IPS-NIHi7 (cell line): ENCODE measurements around the gene ABR.
"Not testable (repeated sequence)": the region's sequence is repeated elsewhere in the genome, so short reads cannot be mapped to it uniquely, and the experiment has no call there.

Experiments
- DNase-seq: peaks from one replicate; pipeline ENCODE4 v3.0.0; 2012; ENCODE audit warnings: mixed read lengths; ENCODE audit errors: extremely low spot score

ABR gene

DNA sequence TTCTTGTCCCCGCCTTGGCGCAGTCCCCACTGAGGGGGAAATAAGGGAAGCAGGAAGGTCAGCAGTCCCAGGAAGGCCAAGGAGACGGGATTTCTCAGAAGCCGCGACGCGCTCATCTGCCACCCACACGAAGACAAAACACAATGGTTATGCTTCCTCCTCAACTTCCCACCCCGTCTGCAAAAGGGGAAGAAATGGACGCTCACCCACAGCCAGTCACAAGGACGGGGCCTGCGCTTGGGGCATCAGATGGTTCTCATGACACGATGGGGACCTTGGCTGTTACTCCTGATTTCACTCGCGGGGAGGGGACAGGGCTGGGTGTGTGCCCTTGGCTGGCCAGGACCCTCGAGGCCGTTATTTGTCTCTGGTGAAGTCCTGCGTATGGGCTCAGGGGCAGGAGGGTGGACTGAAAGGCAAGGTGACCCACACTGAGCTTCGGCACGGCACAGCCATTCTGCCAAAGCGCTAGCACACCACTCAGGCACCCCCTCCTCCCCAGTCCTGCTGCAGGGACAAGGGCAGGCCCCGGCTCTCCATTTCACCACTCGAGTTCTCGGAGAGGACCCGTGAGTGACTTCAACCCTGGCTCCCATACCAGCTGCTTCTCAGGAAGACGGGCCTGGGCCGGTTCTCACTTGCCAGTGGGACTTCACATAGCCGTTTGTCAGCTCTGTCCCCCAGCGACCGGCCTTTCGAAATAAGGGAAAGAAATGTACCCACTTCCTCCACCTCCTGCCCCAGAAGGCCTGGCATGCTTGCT is 84.5 kb downstream of the ABR start:
- no peak for DNase-seq

DNA sequence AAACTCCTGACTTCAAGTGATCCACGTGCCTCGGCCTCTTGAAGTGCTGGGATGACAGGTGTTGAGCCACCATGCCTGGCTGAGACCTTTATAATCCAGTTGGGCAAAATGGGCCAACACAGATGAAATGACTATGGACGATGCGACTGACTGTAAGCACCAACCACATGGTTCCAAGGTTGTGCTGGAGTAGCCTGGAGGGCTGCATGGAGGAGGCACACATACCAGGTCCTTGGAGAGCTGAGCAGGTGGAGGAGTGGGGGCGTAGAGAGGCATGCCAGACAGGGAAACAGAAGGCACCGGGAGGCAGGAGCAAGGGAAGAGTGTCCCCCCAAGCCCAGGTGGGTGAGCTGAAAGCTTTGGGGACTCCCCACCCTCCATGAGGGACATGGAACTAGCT is 85.2 kb downstream of the ABR start:
- no peak for DNase-seq

DNA sequence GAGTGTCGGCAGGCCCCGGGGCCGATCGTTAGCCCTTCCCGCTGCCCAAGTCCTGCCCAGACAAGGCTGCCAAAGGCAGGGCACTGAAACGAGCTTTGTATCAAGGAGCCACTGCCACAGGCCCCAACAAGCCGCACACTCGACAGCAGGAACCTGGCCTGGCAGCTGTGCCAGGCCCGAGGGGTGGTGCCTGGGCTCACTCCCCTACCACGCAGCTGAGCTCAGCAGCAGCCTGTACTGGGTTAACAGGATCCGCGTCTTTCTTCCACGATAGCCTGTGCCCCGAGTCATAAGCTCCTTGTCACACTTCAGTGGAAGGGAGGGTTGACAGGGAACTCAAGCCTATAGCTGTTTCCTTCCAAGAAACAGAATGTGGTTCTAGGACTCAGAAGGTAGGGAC is 87.9 kb downstream of the ABR start:
- no peak for DNase-seq

DNA sequence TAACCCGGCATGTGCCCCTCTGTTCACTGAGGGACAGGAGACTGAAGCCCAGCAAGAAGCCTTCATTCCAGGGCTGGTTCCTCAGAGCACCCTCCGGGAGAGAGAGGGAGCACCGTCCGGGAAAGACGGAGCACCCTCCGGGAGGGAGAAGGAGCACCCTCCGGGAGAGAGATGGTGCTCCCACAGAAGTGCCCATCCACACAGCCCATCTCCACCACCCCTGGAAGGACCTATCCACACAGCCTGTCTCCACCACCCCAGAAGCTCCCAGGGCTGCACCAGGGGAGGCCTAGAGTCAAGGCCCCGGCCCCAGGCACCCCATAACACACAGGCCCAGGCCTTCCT is 88.6 kb downstream of the ABR start:
- DNase-seq, result no peak

DNA sequence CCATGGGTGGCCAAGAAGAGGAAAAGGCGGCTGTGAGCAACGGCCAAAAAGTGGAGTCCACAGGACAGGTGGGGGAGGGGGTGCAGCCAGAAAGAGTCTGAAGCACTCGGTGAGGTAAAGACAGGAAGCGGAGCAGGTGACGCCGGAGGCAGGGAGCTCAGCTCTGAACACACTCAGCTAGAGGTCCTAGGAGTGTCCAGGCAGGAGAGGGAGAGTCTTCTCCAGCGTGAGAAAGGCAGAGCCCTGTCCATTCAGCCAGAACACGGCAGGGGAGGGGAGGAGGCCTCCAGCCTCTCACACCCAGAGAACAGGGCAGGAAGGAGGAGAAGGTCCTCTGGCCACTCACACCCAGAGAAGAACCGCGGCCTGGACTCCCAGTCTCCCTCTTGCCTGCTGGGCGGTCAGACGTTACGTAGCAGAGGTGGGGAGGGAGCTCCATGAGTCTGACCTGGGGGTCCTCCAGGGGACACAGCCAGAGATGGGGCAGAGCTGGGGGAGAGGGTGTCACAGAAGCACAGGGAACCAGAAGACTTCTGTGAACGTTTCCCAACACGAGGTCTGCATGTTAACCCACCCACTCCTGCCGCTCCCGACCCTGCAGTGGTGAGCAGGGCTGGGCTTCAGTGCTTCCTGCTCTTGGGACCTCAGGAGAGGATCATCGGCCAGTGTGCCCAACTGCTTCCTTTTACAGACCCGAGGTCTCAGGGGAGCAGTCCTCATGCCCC is 89.2 kb downstream of the ABR start:
- no peak for DNase-seq

DNA sequence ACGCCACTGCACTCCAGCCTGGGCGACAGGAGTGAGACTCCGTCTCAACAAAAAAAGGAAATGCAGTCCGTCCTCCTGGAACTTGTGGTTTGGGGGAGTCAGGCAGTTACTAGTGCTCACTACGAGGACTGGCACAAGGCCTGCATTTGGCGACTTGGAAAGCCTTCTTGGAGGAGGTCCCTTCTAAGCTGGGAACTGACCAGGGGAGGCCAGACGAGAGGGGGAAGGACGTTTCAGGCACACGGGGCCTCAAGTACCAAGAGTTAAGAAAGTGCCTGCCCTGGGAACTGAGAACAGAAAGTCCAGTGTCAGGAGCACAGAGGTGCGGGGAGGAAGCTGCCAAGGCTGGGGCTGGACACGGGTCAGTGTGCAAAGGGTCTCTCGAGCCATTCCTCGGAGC is 89.9 kb downstream of the ABR start:
- no peak for DNase-seq

DNA sequence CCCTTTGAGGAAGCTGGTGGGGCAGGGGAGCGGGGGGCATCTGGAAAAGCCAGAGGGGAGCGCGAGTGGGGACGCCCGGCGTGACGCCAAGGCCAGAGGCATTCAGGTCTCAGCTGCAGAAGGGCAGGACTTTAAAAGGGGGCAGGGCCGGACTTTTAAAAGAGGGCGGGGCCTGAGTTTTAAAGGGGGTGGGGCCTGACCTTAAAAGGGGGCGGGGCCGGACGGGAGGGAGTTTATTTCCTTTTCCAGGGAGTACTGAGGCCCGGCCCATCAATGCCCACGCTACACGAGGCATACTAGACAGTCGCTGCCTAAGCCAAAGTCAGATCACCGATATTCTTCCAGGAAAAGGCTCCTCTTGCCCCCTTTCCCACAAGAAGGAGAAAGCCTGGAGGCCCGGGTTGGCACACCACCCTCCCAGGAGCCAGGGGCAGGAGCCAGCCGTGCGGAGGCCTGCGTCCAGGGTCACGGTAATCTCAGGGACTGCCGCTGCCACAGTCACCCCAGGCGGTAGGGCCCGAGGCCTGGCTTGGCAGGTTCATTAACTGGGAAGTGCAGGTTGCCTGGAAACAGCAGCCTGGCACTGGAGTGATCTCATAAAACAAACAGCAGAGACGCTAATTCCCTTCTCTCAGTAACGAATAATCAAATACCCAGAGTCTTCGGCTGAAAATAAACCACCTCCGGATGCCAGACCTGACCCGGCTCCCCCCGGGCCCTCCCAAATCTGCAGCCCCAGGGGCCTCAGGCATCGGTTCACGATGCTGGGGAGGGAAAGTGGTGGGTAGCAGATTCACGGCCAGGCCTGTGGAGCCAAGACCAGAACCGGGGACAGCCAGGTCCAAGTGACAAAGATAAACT is 92.2 kb downstream of the ABR start:
- peak; percentile 86 for DNase-seq

DNA sequence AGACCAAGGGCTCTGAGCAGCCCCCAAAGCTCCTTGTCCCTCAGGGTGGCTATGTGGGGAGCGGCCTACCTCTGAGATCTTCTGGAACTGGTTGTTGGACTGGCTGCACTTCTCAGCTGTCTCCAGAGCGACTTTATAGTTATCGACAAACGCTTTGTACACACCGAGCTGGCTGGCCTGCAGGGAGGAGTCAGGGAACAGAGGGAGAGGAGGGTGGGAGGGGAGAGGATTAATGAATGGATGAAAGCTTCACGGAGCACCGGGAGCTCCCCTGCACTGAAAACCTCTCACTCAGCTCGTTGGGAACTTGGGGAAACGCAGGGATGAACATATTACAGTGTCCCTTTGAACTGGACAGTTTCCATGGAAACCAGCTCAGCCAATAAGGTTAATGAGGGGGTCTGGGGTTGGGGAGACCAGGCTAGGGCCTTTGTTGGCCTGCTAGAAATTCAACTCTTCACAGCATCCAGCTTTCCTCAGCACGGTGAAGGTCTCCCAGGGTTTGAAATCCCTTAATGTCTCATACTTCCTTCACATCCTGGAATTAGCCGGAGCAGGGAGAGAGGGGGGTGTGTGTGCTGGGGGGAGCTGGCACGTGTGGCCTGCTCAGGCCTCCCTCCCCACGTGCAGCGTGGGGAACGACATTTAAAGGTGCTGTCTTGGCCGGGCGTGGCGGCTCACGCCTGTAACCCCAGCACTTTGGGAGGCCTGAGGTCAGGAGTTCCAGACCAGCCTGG is 96.2 kb downstream of the ABR start:
- no peak for DNase-seq

DNA sequence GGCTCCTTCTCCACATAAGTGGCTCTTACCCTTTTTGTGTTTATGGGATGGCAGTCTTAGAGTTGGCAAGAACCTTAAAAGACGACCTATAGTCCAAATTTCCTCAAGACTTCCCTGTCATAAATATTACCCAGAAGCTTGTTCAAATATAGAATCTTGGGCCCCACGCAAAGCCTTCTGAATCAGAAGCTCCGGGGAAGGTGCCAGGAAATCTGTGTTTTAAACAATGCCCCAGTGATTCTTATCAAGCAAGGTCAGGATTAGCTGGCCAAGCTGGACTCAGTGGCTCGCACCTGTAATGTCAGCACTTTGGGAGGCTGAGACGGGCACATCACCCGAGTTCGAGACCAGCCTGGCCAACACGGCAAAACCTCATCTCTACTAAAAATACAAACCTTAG is 97.2 kb downstream of the ABR start:
- no peak for DNase-seq

DNA sequence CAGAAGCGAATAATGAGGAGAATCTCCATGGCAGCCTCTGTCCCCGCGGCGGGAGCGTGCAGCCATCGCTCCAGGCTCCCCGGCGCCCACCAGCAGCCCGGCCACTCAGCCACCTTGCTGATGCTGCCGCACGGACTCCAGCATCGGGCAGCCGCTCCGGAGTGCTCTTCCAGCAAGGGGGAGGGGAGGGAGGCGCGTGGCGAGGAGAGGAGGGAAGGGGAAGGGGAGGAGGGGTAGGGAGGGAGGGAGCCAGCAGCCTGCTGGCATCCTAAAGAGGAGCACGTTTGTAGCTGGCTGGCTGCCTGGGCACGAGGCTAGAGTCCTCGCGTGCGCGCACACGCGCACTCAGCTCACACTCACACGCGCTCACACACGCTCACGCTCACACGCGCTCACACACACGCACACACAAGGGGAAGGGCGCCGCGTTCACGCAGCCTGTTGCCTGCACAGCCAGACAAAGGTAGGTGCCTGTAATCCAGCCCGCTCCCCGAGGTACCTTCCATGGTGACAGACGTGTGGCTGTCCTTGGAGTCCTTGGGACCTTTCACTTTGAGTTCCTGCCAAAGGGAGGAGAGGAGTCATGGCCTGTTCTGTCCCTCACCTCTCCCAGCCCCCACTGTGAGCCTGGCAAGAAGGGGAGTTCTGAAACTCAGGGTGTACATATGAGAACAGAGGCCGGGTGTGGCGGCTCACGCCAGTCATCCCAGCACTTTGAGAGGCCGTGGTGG is 100.8 kb downstream of the ABR start:
- DNase-seq, result peak; percentile 65

DNA sequence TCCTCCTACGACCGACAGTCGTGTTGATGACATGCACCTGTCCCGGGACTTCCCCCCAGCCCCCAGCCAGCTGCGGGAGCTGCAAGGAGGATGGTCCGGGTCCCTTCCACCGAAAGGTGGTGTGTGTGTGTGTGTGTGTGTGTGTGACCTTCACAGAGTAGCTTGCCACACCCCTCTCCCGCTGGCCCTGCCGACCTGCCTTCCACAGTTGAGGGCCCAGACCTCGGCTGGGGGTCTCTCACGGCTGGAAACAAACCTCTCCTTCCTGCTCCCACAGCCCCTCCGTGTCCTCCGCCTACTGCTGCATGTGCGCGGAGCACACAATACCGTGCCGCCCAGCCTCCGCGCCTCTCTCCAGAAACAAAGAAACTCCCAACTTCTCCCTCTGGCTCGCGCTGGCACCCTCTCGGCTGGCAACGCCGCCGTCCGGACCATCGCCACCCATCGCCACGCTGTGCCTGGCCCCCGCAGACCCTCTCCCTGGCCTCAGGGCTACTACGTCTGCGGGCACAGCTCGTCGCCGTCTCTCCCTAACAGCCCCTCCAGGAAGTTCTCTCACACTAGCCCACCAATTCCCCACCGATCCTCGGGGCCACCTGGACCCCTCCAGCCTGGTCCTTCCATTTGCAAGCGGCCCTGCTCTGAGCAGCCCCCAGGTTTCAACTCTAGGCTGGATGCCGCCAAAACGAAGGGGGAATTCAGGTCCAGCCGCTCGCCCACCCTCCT is 101.6 kb downstream of the ABR start:
- DNase-seq, result no peak

DNA sequence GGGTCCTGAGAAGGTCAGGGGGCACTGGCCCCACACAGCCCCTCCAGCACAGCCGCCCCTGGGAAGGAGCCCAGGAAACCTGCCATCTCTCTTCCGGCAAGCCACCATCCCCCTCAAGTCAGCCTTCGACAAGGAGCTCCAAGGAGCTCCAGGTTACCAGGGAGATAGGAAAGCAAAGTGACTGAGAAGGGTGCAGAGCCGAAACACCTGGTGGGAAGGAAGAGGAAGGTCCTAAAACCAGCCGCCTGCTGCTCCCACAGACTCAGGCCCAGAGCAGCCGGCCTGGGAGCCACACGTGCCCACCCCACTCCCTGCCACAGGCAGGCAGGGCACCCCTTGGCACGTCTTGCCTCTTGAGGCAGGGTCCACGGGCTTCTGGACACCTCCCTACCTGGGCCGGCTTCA is 102.2 kb downstream of the ABR start:
- no peak for DNase-seq

DNA sequence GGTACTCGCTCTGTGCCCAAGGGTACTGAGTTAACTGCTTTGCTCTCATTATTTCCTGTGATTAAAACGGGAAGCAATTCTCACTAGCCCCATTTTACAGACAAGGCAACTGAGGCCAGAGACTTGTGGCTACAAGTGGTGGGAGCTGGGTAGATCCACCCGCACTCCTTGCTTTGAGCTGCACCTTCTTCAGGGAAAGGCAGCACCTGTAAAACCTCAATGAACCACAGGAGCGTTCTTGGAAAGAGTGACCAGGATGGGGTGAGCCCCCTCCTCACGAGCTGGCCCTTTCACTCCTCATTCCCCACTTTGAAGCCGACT is 102.8 kb downstream of the ABR start:
- no peak for DNase-seq

DNA sequence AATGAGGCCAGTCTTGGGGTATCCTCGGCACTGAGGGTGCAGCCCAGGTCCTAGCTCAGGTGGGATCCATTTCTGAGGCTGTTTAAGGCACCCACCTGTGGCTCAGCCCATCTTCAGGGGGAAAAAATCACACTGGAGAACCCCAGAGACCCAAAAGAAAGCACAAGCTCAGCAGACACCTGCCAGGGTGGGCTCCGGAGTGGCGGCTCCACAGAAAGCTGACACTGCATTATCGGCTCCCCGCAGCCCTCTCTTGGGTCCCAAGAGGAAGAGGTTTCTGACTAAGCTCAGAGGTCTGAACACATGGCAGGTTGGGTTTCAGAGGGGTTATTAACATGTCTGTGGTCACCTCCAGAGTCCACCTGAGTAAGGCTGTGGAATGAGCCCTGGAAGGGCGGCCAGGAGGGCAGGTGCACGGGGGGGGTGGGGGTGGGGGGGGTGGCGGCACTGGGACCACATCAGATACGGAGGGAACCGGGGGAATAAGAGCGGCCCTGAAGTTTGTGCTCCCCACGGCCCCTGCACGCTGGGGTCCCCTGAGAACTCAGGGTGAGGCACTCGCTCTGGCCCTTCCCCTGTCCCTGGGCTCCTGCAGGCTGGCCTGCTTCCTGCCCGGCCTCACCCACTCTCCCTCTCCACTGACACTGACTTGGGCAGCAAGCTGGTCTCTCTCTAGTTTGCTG is 103.3 kb downstream of the ABR start:
- no peak for DNase-seq

DNA sequence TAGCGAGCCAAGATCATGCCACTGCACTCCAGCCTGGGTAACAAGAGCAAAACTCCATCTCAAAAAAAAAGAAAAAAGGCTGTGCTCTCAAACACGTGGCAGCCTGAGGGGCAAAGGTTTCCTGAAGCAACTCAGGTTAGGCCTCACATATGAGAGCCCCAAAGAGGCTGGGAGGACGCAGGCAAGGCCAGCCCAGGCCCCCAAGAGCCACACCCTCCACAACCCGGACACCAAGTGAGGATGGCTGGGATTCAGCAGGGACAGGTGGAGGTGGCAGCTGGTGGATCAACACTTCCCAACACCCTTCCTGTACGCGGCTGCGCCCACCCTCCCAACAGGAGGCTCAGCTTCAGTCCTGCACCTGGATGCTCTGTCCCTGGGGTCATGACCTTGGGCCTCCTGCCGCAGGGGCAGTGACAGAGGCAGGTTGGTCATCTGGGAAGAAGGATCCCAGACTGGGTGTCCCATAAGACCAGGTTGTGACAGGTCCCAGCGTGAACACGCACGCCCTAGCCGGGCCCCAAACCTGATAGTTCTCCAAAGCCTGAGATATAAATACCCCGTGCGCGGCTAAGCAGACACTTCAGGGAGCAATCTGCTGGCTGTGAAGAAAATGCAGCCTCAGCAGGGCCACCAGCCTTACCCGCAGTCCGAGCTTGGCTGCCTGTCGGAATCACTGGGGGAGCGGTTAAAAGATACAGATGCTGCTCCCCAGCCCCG is 104.7 kb downstream of the ABR start:
- no peak for DNase-seq

DNA sequence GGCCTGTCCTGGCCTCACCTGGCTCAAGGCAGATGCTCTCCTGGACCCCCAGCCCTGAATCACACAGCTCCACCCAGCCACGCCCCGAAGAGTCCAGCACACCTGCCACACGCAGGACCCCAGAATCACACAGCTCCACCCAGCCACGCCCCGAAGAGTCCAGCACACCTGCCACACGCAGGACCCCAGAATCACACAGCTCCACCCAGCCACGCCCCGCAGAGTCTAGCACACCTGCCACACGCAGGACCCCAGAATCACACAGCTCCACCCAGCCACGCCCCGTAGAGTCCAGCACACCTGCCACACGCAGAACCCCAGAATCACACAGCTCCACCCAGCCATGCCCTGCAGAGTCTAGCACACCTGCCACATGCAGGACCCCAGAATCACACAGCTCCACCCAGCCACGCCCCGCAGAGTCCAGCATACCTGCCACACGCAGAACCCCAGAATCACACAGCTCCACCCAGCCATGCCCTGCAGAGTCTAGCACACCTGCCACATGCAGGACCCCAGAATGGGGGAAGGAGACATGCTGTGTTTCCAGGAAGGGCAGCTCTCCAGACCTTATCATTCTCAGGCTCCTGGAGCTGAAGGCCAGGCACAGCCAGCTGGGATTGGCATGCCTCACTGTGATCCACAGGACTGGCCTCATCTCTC is 105.7 kb downstream of the ABR start:
- DNase-seq, result not testable (repeated sequence)

DNA sequence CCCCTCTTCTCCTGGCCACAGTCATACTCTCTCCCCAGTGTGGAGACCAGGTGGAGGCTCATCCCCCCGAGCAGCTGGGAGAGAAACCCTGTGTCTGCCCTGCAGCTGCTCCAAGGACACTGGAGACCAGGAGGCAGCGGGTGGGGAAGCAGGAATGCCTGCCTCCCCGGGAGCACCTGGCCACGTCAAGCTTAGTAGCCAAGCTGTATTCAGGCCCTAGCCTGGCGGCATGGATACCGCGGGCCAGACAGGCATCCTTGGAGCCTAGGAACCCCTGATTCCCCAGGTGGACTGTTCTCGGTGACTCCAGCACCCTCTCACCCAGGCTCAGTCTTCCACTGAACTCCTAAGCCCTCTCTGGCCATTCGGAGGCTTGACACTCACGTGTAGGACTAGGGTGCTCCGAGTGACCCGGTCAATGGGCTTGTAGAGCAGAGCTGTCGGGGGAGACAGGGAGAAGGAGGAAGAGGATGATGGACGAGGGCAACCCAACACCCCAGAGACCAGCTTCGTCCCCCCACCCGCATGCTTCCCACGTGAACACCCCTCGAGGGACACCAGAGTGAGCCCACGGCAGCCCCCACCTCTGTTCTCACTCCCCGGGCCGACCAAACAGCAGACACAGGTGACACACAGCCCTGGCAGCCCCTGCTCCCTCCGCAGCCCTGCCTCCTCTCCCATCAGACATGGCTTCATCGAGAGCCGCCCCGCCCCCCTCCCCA is 106.4 kb downstream of the ABR start:
- DNase-seq, result no peak

DNA sequence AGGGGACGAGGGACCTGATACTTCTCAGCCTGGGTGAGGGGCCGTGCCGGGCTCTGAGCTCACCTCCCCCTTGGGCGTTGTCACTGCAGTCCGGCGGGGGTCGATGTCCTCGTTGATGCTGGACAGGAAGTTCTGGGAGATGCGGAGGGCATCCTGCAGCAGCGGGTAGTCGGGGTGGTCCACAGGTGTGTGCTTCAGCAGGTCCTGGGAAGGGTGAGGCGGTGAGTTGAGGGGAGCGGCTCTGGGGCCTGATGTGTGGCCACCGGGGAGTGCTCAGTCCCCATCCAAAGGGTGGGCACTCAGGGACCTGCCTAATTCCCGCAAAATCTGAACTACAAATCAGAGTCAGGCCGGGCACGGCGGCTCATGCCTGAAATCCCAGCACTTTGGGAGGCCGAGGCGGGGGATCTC is 107.2 kb downstream of the ABR start:
- no peak for DNase-seq
